NCI-H1092 (cell line): ENCODE measurements around the gene CFAP69.
"Not testable (repeated sequence)": the region's sequence is repeated elsewhere in the genome, so short reads cannot be mapped to it uniquely, and the experiment has no call there.

Source experiments
- DNase-seq: peaks from one replicate; lab custom pipeline; 2025; lab: John Stamatoyannopoulos, UW

The CFAP69 gene

GRCh38 chr7:90270431-90271178 lies 25.6 kb downstream of the CFAP69 start:
- DNase-seq, result no peak

GRCh38 chr7:90271753-90272152 lies 26.8 kb downstream of the CFAP69 start:
- DNase-seq, result no peak

GRCh38 chr7:90272242-90272641 lies 27.3 kb downstream of the CFAP69 start:
- no peak for DNase-seq

- no peak for DNase-seq
Observed at GRCh38 chr7:90274161-90274560, 29.2 kb downstream of the CFAP69 start.

GRCh38 chr7:90276033-90276728 lies 31.2 kb downstream of the CFAP69 start:
- DNase-seq, result no peak

GRCh38 chr7:90288154-90288553 lies 43.2 kb downstream of the CFAP69 start:
- DNase-seq, result no peak

GRCh38 chr7:90290244-90291113 lies 45.5 kb downstream of the CFAP69 start:
- DNase-seq, result no peak

GRCh38 chr7:90298145-90299038 lies 53.4 kb downstream of the CFAP69 start:
- peak; percentile 17 for DNase-seq

GRCh38 chr7:90303241-90303640 lies 58.3 kb downstream of the CFAP69 start:
- no peak for DNase-seq

- DNase-seq, result no peak
Observed at GRCh38 chr7:90309872-90310271, 64.9 kb downstream of the CFAP69 start.

- no peak for DNase-seq
Observed at GRCh38 chr7:90311175-90311574, 66.2 kb downstream of the CFAP69 start.

GRCh38 chr7:90312745-90313144 lies 67.8 kb downstream of the CFAP69 start:
- no peak for DNase-seq

- DNase-seq, result no peak
Observed at GRCh38 chr7:90313907-90314306, 68.9 kb downstream of the CFAP69 start.

GRCh38 chr7:90320014-90320413 lies 75.0 kb downstream of the CFAP69 start:
- DNase-seq, result no peak

GRCh38 chr7:90320418-90320800 lies 75.4 kb downstream of the CFAP69 start:
- no peak for DNase-seq

GRCh38 chr7:90320801-90321494 lies 76.0 kb downstream of the CFAP69 start, which contains the start of gene FAM237B:
TSS of gene FAM237B (minus strand) at chr7:90321304. CDS start at chr7:90319748, 1,556 bp downstream.
- DNase-seq, result no peak

- no peak for DNase-seq
Observed at GRCh38 chr7:90322837-90323236, 77.9 kb downstream of the CFAP69 start.

GRCh38 chr7:90326500-90326899 lies 81.5 kb downstream of the CFAP69 start:
- no peak for DNase-seq

- DNase-seq, result no peak
Observed at GRCh38 chr7:90334193-90334843, 89.3 kb downstream of the CFAP69 start.

GRCh38 chr7:90334926-90335325 lies 90.0 kb downstream of the CFAP69 start:
- DNase-seq, result not testable (repeated sequence)
